ENCODE results near the gene UBE2R2.
"Not testable (repeated sequence)": the region's sequence is repeated elsewhere in the genome, so short reads cannot be mapped to it uniquely, and the experiment has no call there.

UBE2R2 gene

GRCh38 chr9:33869243-33869642 lies 52.3 kb downstream of the UBE2R2 start:
- DNase-seq (ENCODE audit: low read depth, low spot score); H3K4me3 ChIP-seq (ENCODE audit: low read length): not testable (repeated sequence)

- no peak overlapping the region for H3K4me3 ChIP-seq (ENCODE audit: low read length)
- DNase-seq (ENCODE audit: low read depth, low spot score), result no peak
Observed at GRCh38 chr9:33877727-33878489, 60.9 kb downstream of the UBE2R2 start.

GRCh38 chr9:33878691-33879366 lies 61.9 kb downstream of the UBE2R2 start:
- no peak for DNase-seq (ENCODE audit: low read depth, low spot score)
- no peak overlapping the region for H3K4me3 ChIP-seq (ENCODE audit: low read length)

GRCh38 chr9:33880211-33881089 lies 63.5 kb downstream of the UBE2R2 start:
- no peak for DNase-seq (ENCODE audit: low read depth, low spot score)
- H3K4me3 ChIP-seq (ENCODE audit: low read length), result no peak overlapping the region

GRCh38 chr9:33881635-33882034 lies 64.7 kb downstream of the UBE2R2 start:
- H3K4me3 ChIP-seq (ENCODE audit: low read length), result no peak overlapping the region
- no peak for DNase-seq (ENCODE audit: low read depth, low spot score)

- no peak for DNase-seq (ENCODE audit: low read depth, low spot score)
- H3K4me3 ChIP-seq (ENCODE audit: low read length), result no peak overlapping the region
Observed at GRCh38 chr9:33884856-33885701, 68.1 kb downstream of the UBE2R2 start.

- no peak for DNase-seq (ENCODE audit: low read depth, low spot score)
- no peak overlapping the region for H3K4me3 ChIP-seq (ENCODE audit: low read length)
Observed at GRCh38 chr9:33885948-33886347, 69.0 kb downstream of the UBE2R2 start.

GRCh38 chr9:33893861-33894260 lies 76.9 kb downstream of the UBE2R2 start:
- no peak for DNase-seq (ENCODE audit: low read depth, low spot score)
- H3K4me3 ChIP-seq (ENCODE audit: low read length), result no peak overlapping the region

- DNase-seq (ENCODE audit: low read depth, low spot score), result no peak
- H3K4me3 ChIP-seq (ENCODE audit: low read length), result no peak overlapping the region
Observed at GRCh38 chr9:33894316-33894715, 77.4 kb downstream of the UBE2R2 start.

- no peak for DNase-seq (ENCODE audit: low read depth, low spot score)
- no peak overlapping the region for H3K4me3 ChIP-seq (ENCODE audit: low read length)
Observed at GRCh38 chr9:33903157-33903780, 86.3 kb downstream of the UBE2R2 start.

- H3K4me3 ChIP-seq (ENCODE audit: low read length), result no peak overlapping the region
- DNase-seq (ENCODE audit: low read depth, low spot score), result no peak
Observed at GRCh38 chr9:33905137-33905536, 88.2 kb downstream of the UBE2R2 start.

- no peak for DNase-seq (ENCODE audit: low read depth, low spot score)
- H3K4me3 ChIP-seq (ENCODE audit: low read length), result no peak overlapping the region
Observed at GRCh38 chr9:33906769-33907168, 89.8 kb downstream of the UBE2R2 start.

- no peak for DNase-seq (ENCODE audit: low read depth, low spot score)
- H3K4me3 ChIP-seq (ENCODE audit: low read length), result no peak overlapping the region
Observed at GRCh38 chr9:33907347-33907746, 90.4 kb downstream of the UBE2R2 start.

- no peak for DNase-seq (ENCODE audit: low read depth, low spot score)
- H3K4me3 ChIP-seq (ENCODE audit: low read length), result no peak overlapping the region
Observed at GRCh38 chr9:33908114-33908513, 91.2 kb downstream of the UBE2R2 start.

GRCh38 chr9:33908749-33909148 lies 91.8 kb downstream of the UBE2R2 start:
- H3K4me3 ChIP-seq (ENCODE audit: low read length), result no peak overlapping the region
- no peak for DNase-seq (ENCODE audit: low read depth, low spot score)

GRCh38 chr9:33913541-33913940 lies 96.6 kb downstream of the UBE2R2 start:
- no peak overlapping the region for H3K4me3 ChIP-seq (ENCODE audit: low read length)
- DNase-seq (ENCODE audit: low read depth, low spot score), result no peak

GRCh38 chr9:33914887-33915628 lies 98.1 kb downstream of the UBE2R2 start:
- no peak for DNase-seq (ENCODE audit: low read depth, low spot score)
- H3K4me3 ChIP-seq (ENCODE audit: low read length), result no peak overlapping the region

- H3K4me3 ChIP-seq (ENCODE audit: low read length), result no peak overlapping the region
- DNase-seq (ENCODE audit: low read depth, low spot score), result no peak
Observed at GRCh38 chr9:33917036-33917435, 100.1 kb downstream of the UBE2R2 start.
